Colon (tissue), 2 donors: Measurements from ENCODE around the gene TMEM222.
"Not testable (repeated sequence)": the region's sequence is repeated elsewhere in the genome, so short reads cannot be mapped to it uniquely, and the experiment has no call there.

ENCODE experiments used
- FAIRE-seq: peaks from 2 replicates; lab custom pipeline; 2012; peaks lifted over from hg19 to GRCh38; lab: Jason Lieb, UNC
- donor health status: control.
- donor health status: control.

Gene TMEM222, protein sequence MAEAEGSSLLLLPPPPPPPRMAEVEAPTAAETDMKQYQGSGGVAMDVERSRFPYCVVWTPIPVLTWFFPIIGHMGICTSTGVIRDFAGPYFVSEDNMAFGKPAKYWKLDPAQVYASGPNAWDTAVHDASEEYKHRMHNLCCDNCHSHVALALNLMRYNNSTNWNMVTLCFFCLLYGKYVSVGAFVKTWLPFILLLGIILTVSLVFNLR

DNA sequence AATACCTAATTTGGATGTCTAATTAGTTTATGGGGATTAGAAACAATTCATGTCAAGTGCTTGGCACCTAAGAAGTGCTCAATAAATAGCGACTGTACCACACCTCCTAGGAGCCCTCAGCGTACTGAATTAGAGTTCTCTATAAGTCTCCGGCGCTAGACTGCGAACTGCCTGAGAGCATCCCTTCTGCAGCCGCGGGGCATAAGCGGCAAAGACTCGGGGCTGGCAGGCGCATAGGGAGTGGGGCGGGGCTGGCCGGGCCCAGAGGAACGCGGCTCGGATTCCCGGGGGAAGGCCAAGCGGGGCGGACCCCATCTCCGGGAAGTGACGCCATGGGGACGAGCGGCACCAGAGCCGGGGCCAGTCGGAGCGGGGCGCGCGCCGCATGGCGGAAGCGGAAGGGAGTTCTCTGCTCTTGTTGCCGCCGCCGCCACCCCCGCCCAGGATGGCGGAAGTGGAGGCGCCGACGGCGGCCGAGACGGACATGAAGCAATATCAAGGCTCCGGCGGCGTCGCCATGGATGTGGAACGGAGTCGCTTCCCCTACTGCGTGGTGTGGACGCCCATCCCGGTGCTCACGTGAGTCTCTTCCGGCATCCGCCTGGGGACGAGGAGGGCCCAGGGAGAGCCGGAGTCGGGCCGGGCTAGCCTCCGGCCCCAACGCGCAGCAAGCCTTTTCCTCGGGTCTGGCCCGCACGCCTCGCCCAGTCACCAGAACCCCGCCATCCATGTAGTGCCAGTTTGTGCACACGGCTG lies at the start of gene TMEM222:
TMEM222 (plus strand) TSS at position 351 of the 756 bp plus-strand sequence; CDS start at position 386, 35 bp downstream.
- no peak for FAIRE-seq

DNA sequence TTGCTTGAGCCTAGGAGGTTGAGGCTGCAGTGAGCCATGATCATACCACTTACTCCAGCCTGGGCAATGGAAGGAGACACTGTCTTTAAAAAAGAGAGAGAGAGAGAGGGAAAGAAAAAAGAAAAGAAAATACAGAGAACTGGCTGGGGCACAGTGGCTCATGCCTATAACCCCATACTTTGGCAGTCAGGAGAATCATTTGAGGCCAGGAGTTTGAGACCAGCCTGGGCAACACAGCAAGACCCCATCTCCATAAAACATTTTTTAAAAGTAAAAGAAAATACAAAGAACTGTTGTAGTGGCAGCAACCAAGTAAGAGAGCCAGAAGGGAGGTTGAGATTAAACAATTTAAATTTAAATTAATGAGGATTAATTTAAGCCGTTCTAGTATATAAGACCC lies 47.8 kb upstream of the TMEM222 start:
- FAIRE-seq = no peak

DNA sequence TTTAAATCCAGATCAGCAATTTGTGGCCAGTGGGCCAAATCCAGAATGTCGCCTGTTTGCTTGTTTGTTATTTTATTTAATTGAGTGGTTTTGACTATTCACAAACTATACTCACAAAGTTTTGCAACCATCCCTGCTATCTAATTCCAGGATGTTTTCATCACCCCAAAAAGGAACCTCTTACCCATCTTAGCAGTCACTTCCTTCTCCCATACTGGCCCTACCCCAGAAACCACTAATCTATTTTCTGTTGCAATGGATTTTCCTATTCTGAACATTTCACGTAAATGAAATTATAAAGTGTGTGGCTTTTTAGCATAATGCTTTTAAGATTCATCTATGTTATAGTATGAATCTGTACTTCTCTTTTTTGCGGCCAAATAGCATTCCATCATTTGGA lies 46.3 kb upstream of the TMEM222 start:
- no peak for FAIRE-seq

DNA sequence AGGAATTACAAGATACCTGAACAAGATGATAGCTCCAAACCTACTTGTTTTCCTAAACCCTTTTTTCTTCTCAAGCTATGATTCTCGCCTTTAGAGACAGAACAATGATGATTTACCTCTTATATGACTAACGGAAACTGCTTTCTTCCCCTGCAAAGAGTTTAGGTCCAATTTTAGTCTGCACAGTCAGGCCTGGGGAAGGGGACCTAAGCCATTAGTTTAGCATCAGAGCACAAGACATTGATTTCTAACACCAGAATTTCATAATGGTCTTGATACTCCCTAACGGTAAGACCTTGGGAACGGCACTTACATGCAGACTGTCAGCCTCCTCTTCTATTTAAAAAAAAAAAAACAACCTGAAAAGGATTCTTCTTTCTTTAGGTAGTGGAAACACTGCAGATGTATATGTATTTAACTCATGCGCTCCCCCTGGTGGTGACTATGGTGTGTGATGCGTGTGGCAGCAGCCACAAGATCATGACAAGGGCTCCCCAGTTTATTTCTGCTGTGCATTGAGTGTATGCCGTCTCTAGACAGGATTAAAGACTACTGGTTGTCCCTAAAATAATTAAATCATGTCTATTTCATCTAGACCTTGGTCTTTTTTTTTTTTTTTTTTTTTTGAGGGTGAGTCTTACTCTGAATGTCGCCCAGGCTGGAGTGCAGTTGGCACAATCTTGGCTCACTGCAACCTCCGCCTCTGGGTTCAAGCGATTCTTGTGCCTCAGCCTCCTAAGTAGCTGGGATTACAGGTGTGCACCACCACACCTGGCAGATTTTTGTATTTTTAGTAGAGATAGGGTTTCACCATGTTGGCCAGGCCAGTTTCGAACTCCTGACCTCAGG lies 37.3 kb upstream of the TMEM222 start:
- FAIRE-seq = no peak

DNA sequence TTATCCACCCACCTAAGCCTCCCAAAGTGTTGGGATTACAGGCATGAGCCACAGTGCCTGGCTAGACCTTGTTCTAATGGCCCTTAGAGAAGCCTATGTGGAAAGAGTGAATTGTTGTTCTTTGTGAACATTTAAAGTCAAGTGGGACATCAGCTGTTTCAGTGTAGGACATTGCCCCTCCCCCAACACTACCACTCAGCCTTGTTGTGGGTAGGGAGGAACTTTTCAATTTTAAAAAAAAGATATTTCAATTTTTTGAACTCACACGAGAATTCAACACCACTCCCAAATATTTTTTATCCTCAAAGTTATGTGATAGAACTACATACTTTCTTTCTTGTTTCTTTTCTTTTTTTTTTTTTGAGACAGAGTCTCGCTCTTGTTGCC lies 36.7 kb upstream of the TMEM222 start:
- FAIRE-seq = no peak

DNA sequence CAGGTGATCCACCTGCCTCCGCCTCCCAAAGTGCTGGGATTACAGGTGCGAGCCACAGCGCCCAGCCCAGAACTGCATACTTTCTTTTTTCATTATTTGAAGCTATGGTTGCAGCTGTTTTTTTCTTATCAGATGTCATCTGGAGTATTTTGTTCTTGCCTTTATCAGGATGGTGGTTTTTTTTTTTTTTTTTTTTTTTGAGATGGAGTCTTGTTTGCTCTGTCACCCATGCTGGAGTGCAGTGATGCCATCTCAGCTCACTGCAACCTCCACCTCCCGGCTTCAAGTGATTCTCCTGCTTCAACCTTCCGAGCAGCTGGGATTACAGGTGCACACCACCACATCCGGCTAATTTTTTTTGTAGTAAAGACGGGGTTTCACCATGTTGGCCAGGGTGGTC lies 36.1 kb upstream of the TMEM222 start:
- FAIRE-seq = not testable (repeated sequence)

DNA sequence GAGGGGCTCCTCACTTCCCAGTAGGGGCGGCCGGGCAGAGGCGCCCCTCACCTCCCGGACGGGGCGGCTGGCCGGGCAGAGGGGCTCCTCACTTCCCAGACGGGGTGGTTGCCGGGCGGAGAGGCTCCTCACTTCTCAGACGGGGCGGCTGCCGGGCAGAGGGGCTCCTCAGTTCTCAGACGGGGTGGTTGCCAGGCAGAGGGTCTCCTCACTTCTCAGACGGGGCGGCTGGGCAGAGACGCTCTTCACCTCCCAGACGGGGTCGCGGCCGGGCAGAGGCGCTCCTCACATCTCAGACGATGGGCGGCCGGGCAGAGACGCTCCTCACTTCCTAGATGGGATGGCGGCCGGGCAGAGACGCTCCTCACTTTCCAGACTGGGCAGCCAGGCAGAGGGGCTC lies 32.8 kb upstream of the TMEM222 start:
- FAIRE-seq = not testable (repeated sequence)

DNA sequence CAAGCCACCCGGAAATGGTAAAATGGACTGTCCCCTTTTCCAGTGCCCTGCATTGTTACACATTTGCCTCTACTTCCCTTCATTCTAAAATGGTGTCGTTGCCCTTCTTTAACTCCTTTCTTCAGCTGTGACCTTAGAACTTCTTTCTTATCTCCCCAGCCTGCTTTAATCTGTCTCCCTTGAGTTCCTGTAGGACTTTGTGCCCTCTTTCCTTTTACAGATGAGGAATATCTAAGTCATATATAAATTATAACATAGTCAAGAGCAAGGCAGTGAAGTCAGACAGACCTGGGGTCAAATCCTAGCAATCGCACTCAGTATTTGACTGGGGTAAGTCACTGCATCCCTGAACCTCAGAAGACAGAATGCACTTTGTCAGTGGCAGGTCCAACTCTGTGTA lies 31.4 kb upstream of the TMEM222 start:
- FAIRE-seq = no peak

DNA sequence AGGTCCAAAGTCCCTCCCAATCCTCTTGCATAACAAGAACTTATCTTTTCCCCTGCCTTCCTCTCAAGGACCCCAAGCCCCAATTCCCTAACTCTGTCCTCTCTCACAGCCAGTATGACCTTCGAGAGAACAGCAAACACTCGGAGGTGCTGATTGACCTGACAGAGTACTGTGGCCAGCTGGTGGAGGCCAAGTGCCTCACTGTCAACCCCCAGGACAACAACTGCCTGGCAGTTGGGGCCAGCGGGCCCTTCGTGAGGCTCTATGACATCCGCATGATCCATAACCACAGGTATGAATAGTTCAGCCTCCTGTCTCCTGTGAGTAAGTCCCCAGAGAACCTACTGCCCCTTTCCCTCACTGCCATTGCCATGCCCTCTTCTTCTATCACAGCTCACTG lies 29.9 kb upstream of the TMEM222 start:
- no peak for FAIRE-seq

DNA sequence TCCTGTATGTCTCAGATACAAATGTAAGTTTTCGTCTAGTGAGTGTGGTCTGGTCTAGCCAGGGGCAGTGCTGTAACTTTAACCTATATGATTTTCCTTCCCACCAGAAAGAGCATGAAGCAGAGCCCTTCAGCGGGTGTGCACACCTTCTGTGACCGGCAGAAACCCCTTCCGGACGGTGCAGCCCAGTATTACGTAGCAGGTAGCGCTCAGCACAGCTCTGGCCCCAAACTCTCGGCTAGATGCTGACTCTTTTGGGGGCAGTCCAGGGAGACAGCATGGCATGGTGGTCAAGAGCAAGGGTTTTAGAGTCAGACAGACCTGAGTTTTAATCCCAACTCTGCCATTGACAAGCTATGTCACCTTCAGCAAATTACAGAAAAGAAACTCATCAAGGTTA lies 28.0 kb upstream of the TMEM222 start:
- no peak for FAIRE-seq

DNA sequence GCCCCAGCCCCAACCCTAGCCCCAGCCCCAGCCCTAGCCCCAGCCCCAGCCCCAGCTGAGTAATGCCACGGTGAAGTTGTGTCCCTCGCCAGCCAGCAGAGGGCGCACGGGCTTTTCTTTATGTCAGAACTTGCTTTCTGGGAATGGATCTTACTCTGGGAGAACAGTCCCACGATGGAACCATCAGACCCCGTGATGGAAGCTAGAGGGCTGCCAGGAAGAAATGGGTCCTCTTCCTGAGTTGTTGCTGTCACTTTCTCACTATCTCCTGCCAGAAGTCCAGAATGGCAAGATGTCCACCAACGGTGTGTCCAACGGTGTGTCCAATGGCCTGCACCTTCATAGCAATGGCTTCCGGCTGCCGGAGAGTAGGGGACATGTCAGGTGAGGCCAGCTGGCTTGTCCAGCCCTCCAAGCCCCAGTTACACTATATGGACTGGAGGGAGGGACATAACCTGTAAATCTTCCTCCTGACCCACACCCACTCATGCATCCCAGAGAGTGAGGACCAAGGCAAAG lies 25.1 kb upstream of the TMEM222 start:
- FAIRE-seq = no peak

DNA sequence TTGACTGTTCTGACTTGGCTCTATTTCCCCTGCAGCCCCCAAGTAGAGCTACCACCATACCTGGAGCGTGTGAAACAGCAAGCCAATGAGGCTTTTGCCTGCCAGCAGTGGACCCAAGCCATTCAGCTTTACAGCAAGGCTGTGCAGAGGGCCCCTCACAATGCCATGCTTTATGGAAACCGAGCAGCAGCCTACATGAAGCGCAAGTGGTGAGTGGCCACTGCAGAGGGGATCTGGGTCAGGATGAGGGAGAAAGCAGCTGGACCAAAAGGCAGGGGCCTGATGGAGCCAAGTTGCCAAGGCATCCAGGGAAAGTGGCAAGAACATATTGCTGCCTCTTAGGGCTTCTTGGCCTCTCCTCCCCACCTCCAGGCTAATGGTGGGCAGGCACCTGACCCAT lies 24.1 kb upstream of the TMEM222 start:
- FAIRE-seq = no peak

DNA sequence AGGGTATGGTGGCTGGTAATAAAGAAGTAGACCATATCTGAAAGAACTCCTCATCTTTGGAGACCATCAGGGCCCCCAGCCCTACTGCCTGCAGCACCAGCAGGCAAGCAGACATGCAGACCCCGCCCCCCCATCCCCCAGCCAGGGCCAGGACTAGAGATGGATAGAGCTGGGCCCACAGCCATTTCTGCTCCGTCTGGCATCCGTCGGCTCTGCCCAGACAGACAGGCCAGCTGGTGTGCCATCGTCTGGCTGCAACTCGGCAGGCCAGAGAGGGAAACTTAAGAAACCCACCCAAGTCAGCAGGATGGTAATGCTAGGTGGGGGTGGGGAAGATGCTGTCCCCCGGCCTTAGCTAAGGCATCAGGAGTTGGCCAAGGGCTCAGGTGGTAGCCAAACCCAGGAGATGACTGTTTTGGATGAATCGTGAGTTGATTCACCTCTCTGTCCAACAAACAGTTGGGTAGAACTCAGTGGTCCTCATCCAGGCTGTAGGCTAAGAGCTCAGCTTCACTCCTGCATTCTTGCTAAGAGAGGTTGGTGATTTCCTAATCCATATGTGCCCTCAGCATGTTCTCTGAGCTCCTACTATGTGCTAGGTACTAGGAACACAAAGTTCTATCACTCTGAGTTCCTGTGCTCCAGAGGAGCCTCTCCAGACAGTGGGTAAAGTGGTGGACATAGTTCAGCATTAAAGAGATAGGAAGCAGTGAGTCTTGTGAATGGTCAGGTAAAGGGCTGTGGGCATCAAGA lies 23.2 kb upstream of the TMEM222 start:
- no peak for FAIRE-seq

DNA sequence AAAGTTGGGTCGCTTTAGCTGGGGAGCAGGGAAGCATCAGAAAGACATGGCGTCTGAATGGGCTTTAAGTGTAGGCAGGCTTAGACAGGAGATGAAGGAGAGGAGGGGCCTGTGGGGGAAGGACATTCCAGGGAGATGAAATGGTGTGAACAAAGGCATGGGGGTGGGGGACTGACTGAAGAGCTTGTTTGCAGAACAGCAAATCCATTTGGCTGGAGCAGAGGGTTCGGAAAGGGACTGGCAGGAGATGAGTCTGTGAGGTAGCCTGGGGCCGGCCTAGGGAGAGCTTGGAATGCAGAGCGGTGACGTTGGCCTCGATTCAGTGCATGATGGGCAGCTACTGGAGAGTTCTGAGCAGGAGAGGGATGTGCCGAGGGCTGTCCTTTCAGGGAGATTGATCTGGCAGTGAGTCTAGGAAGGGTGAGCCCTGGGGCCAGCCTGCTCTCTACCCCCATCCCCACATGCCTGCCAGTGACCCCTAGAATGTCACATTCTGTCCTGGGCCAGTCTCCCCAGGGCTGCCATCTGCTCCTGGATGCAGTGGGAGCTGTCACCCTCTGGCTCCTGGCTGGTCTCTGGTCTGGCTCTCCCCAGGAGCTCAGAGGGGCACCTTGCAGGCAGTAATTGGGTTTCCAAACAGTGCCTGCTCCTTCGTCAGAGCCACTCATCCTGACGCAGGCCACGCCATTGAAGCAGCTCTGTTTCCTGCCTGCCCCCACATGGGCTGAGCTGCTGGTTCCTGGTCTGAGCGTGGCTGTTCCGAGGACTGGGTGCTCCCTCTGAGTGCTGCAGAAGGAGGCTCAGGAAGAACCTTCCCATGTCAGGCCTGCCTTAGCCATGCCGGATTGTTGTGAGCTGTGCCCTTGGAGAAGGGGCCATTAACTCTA lies 22.3 kb upstream of the TMEM222 start:
- no peak for FAIRE-seq

DNA sequence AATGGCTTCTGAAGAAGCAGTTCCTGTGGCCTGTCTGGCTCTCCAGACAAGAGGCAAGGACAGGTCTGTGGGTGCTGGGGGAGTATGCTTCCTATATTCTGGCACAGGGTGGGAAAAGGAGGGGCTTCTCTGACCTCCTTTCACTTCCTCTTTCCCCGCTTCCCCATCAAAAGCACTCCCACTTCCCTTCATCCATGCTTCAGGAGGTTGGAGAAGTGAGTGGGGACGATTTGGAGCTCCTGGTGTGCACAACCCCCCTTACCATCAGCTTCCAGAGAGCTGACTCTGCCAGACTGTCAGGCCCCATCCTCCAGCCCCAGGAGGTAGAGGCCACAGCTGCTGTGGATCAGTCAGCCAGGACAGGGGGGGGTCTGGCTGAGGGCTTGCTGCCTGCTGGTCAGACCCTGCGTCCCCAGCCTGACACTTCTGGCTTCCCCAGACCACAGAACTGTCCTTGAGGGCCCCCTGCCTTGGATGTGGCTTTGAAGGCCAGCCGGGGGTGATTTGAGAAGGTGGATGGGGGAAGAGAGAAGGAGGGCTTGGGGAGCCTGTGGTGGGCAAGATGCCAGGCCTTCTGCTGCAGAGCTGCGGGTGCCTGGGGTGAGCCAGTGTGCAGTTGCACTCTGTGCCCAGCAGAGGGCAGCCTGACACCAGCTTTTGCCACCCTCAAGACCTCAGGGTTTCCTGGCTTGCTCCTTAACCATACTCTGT lies 21.5 kb upstream of the TMEM222 start:
- FAIRE-seq = no peak

DNA sequence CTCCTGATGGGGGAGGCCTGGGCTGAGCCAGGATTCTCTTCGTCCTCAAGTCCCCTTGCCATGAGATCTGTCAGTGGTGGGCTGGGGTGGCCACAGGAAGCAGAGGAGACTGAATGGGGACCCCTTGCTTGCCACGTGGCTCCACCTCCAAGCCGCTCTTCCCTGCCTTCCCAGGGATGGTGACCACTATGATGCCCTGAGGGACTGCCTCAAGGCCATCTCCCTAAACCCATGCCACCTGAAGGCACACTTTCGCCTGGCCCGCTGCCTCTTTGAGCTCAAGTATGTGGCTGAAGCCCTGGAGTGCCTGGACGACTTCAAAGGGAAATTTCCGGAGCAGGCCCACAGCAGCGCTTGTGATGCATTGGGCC lies 20.9 kb upstream of the TMEM222 start:
- no peak for FAIRE-seq

DNA sequence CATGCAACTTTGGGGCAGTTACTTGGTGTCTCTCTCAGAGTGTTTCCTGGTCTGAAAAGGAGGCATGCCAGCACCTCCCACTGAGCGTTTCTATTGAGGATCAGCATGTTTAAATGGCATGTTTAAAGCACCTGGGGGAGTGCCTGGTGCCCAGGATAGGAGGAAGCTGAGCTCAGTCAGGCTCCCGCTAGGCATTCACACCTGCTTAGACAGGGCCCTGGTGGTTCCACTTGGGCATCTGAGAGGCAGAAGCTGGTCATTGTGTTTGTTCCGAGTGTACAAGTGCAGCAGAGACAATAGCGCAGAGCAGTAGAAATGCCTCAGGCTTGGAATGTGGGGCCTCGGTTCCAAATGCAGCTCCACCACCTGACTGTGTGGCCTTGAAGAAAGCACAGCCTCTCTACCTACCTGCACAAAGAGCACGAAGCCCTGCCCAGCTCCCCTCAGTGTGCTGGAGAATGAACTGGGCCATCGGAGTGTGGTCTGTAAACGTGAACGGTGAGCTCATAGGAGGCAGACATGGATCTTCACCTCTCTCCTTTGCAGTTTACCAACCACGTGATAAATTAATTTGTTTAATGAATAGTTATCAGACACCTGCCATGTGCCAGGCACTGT lies 20.3 kb upstream of the TMEM222 start:
- FAIRE-seq = no peak

DNA sequence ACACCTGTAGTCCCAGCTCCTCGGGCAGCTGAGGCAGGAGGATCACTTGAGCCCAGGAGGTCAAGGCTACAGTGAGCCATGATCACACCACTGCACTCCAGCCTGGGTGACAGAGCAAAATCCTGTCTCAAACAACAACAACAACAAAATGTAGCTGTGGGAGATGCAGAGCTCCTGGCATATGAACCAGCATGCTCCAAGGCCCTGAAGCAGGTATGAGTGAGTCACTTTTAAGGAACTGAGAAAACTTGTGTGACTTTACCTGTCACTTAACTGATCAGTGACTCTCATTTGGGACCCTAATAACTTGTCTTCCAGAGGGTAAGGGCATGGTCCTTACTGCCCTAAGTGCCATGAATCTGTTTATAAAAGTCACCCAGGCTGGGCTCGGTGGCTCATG lies 19.4 kb upstream of the TMEM222 start:
- no peak for FAIRE-seq

DNA sequence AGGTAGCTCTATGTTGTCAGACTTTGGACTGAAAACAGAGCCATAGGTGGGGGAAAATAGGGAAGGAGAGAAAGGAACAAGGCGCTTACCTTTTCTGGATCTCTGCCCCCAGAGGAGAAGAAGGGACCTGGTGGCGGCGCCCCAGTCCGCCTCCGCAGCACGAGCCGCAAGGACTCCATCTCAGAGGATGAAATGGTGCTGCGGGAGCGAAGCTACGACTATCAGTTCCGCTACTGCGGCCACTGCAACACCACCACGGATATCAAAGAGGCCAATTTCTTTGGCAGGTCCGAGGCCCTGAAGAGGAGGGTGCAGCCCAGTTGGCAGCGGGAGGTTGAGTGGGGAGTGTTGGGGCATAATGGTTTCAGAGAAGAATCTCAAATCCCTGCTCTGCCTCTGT lies 18.5 kb upstream of the TMEM222 start:
- no peak for FAIRE-seq

DNA sequence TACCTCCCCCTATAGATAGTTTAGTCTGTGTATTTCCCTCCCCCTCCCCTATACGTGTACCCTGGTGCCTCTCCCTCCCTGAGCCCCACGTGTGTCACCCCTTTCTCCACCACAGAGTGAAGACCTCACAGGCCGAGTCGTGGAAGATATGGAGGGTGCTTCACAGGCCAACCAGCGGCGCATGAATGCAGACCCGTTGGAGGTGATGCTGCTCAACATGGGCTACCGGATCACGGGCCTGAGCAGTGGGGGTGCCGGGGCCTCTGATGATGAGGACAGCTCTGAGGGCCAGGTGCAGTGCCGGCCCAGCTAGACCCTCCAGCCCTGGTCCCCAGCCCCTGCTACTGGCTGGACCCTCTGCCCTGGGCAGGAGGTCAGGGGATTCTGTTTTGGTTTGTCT lies 15.9 kb upstream of the TMEM222 start:
- no peak for FAIRE-seq
